SW 1271 (cell line): ENCODE data around the gene BRD1.
"Not testable (repeated sequence)": the region's sequence is repeated elsewhere in the genome, so short reads cannot be mapped to it uniquely, and the experiment has no call there.

Source experiments
- DNase-seq, 2 experiments: peaks; one replicate each; lab custom pipeline; 2025; lab: John Stamatoyannopoulos, UW

Gene BRD1

DNA sequence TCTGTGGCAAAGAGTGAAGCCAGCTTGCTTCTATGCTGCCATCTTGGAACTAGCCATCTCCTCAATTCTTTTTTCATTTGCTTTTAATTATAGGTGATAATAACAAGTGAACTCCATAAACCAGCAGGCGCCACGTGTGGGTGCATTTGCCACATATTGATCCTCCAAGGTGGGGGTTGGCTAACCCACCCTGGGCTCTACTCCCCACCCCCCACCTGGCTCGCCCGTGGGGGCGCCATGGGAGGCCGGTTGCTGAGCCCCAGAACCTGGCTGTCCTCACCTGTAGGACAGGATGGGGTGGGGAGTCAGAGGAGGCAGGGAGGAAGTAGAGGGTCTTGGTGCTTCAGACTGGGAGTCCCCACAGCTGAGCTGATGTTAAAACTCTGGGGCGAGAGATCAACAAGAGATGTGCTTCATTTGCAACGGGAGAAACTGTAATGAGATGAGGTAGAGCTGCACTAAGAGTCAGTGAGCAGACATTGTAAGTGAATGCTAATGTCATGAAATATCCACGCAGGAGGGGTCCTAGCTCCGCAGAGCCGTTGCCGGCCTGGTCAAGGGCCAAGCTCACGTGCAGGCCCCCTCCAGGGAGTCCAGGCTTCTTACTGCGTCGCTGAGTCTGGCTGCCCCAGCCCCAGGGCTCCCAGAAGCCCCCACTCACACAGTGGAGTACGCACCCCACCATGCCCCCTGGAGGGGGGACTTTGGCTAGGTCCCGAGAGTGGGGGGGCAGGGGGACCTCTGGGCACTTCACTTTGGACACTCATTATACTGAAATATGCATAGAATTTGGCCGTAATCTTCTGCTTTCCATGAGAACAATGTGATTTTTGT, 59.4 kb downstream of the BRD1 start:
- no peak for DNase-seq

DNA sequence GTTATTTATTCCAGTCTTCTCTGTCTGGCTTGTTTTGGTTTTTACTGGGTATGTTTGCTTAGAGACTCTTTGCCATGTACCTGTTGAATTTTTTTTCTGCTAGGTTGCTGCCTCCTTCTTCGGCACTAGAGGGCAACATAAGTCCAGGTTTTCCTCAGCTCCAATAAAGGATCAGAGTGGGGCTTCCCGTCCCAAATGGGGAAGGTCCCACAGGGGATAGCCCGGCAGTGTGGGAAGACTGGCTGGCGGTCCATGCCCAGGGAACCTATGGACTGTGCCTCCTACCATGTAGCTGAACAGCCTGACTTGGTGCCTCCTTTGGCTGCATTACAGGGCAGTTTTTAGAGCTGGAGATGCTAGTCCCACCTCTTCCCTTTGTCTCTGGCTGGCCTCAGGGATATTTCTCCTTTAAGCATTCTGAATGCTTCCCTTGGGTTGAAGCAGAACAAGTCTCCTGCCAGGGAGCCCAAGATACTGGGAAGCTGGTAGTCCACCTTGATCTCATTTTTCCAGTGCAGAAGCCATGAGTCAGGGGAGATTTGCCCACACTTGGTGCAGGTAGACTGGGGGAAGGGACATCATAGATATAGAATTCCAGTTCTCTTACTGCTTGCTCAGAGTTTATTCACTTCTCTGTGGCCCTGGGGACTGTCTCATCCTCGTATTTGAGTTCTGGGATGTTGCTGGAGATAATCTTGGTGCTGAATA, 60.2 kb downstream of the BRD1 start:
- peak; percentile 18 to 51 for DNase-seq

DNA sequence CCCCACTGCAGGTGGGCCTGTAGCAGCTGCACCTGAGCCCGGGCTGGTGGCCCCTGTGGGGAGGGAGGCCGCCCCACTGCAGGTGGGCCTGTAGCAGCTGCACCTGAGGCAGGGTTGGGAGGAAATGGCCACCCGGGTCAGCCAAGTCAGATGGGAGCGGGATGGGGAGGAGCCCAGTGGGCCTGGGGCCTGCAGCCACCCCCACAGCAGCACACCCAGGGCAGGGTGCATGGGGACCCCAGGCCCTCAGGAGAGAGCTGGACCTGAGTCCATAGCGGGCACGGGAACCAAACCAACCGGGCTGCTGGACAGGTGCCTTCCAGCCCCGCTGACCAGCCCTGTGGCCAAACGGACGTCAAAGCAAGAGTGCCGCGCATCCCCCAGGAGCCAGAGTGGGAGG, 61.7 kb downstream of the BRD1 start:
- no peak for DNase-seq

DNA sequence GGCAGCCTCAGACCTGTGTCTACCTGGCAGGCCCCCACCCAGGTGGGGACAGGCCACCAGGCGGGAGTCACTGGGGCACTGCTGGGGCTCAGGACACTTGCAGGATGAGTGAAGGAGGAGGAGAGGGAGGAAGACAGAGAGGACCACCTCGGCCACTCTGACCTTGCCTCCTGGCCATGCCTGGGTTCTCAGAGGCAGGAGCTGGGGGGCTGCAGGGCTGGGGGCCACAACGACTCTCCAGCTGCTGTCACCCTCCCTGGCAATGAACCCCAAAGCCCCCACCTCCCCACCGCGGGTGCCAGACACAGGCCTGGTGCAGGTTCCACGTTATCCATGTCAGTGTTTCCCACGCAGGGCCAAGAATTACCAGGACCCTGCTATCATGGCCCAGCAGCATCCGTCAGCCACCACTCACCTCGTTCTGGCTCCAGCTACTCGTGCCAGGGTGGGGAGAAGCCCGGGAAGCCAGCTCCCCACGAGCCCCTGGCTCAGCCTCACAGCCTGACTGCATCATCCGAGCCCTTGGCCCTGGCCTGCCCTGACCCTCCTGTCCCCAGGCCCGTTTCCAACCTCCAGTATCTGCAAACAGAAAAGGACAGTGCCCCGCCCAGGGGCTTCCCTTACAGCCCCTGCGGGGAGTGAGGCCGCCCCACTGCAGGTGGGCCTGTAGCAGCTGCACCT, 62.4 kb downstream of the BRD1 start:
- DNase-seq = no peak

DNA sequence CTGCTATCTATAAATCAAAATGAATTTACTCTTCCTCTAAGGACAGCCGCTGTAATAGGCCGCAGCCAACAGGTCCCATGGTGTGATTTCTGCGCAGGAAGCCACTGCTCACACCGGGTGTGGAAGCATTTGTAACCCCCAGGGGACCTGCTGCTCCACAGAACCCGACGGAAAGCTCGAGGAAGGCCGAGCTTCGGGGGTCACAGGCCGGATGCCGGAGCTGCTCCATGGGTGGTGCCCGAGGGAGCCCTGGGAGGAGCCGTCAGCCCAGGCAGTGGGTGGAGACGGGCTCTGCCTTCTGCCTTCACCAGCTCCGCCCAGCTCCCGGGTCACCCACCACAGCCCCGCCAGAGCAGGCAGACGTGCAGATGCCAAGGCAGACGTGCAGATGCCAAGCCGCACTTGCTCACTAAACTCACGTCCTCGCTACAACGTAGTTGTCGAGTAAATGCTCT, 63.5 kb downstream of the BRD1 start:
- DNase-seq = no peak

DNA sequence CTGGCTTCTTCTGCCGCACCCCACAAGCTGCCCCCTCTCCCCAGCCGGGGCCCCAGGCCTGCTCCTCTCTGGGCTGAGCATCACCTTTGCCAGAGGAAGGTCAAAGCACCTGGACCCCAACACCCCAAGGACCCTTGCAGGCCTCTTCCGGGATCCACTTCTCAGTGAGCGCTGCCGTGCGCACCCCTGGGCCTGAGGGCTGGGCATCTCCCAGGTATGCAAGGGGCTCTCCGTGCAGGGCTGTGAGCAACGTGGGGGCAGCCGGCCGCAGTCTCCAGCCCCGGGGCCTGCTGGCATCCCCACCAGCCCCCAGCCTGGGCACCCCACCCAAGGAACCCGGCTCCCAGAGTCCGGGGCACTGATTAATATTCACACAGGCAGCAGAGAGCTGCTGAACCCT, 64.0 kb downstream of the BRD1 start:
- no peak for DNase-seq

DNA sequence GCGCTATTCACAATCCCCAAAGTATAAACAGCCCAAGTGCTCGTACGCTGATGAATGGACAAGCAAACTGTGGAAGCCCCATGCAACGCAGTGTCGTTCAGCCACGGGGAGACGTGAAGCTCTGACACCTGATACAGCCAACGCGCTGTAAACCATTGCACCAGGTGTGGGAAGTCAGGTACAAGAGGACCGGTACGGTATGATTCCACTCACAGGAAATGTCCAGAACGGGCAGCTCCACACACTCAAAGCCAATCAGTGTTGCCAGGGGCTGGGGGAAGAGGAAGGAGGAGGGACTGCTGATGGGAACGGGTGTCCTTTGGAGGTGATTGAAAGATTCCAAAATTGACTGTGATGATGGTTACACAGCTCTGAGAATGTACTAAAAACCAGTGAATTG, 64.5 kb downstream of the BRD1 start:
- DNase-seq = no peak

DNA sequence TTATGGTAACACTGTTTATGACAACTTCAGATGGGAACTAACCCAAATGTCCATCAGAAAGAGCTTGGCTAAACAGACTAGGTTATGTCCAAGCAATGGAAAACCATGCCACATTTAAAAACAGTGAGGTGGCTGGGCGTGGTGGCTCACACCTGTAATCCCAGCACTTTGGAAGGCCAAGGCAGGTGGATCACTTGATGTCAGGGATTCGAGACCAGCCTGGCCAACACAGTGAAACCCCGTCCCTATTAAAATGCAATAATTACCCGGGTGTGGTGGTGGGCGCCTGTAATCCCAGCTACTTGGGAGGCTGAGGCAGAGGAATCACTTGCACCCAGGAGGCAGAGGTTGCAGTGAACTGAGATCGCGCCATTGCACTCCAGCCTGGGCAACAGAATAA, 65.1 kb downstream of the BRD1 start:
- not testable (repeated sequence) for DNase-seq

DNA sequence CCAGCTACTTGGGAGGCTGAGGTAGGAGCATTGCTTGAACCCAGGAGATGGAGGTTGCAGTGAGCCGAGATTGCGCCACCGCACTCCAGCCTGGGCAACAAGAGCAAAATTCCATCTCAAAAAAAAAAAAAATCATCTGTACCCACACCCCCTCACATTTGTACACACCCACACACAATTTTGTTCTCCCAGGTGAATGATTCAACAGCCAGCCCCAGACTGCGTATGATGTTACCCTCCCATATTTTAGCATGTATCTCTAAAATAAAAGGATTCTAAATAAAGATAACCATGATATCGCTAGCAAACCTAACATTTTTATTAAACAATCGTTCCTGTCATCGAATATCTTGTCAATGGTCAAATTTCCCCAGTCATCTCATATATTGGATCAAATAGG, 65.8 kb downstream of the BRD1 start:
- no peak for DNase-seq

DNA sequence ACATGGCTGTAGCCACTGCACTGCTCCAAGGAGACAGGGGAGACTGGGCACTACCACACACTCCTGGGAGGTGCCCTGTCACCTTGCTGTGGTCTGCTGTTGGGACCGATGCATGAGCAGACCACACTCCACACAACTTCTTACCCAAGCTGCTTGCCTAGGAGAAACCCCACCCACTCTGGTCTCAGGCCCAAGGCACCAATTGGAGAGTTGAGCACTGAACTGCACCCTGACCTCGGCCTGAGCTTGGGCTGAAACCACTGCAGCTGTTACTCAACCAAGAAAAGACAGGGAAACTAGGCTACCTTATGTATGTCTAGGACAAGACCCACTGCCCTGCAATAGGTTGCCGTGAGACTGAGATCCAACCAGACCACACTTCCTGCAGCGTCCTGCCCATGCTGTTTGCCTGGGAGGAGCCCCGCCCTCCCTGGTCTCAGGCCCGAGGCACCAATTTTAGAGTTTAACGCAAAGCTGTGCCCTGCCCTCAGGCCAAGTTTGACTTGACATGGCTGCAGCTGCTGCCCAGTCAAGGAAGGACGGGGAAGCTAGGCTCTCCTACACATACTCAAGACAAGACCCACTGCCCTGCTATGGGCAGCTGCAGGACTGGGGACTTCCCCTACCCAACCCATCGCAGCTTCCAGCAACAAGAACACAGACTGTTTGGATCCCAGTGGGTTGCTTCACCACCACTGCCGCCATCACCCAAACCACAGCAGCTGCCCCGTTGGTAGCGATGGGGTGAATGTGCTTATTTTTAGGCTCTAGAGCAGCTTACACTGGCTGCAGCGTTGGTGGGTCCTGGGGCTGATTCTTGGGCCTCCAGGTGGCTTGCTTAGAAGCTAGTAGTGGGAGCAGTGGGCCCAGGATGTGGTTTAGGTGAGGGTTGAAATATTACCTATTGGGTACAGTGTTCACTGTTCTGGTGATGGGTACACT, 66.8 kb downstream of the BRD1 start:
- DNase-seq = no peak

DNA sequence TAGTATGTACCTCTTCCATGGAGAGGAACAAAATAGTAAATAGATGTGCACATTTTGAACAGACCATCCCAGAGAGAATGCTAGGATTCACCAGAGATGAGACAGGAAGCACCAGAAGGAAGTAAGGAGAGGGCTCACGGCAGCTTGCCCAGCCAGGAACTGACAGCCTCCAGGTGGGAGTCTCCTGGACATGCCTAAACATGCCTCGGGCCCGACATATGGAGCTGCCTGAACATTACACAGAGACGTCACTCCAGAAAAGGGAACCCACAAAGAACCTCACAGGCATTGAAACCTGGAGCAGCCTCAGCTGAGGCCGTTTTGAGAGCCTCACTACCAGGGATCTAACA, 67.4 kb downstream of the BRD1 start:
- no peak for DNase-seq

DNA sequence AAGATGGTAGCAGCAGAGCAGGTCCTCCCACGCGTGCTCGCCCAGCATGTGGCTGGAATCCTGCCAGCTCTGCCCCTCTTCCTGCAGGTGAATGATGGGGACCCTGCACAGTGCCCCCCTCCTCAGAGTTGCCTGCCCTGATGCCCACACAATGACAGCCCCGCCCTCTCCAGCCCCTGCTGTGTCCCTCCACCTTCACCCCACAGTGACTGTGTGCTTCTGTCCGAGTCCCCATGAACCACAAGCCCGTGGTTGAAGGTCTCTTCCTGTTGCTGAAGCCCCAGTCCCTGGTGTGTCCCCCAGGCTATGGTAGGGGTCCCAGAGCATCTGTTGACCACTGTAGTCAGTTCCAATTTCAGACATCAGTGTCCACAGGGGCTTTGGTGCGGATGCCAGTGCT, 71.0 kb downstream of the BRD1 start:
- no peak for DNase-seq

DNA sequence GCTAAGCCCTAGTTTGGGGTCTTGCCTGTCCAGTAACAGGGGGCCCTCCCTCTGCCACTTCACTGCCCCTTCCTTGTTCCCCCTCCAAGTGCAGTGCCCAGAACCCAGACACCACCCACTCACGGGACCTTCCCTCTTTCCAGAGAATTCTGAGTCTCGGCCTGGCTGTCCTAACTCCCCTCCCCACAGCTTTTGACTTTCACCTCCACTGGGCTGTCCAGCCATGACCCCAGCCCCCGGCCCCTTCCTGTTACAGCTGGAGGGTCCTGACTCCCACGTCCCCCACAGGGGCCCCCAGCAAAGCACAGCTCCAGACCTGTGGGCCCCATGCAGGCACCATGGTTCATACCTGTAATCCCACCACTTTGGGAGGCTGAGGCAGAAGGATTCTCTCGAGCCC, 71.5 kb downstream of the BRD1 start:
- no peak for DNase-seq

DNA sequence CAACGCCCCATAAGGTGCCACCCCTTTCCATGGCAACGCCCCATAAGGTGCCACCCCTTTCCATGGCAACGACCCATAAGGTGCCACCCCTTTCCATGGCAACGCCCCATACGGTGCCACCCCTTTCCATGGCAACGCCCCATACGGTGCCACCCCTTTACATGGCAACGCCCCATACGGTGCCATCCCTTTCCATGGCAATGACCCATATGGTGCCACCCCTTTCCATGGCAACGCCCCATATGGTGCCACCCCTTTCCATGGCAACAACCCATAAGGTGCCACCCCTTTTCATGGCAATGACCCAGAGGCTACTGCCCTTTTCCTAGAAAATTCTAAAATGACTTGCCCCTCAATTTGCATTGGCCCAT, 72.1 kb downstream of the BRD1 start:
- DNase-seq = no peak

DNA sequence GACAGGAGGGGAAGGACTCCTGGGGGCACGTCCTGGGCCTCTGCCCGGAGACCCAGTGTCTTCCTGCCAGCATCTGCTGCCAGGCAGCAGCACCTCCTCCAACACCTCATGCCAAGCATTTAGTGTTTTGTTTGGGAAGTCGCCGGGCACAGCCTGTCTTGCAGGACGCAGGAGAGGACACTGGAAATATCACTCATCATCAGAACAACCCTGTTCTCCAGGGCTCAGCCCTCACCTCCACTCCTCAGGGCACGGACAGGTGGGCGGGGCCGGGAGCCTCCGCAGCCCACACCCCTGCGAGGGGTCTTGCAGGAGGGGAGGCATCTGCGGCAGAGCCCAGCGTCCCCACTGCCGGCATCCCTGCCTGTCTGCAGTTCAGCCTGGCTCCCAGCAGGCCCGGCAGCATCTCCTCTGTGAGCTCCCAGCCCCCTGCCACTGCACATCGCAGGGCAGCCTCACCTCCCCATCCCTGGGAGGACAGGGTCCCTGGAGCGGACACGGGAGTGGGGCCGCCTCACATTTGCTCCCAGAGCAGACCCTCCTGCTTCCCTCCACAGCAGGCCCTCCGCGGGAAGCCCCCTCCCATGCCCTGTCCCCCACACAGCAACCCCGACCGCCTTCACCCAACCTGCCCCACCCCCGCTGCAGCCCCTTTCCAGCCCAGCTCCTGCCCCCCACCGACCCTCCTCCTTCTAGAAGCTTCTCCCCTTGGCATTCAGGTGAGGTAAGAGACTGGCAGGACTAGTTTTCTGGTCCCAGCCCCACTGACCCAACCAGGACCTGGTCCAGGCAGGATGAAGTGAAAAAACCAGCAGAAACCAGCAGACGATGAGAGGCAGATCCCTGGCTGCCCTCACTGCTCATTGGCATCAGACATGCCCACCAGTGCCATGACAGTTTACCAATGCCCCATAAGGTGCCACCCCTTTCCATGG, 72.7 kb downstream of the BRD1 start:
- no peak for DNase-seq

DNA sequence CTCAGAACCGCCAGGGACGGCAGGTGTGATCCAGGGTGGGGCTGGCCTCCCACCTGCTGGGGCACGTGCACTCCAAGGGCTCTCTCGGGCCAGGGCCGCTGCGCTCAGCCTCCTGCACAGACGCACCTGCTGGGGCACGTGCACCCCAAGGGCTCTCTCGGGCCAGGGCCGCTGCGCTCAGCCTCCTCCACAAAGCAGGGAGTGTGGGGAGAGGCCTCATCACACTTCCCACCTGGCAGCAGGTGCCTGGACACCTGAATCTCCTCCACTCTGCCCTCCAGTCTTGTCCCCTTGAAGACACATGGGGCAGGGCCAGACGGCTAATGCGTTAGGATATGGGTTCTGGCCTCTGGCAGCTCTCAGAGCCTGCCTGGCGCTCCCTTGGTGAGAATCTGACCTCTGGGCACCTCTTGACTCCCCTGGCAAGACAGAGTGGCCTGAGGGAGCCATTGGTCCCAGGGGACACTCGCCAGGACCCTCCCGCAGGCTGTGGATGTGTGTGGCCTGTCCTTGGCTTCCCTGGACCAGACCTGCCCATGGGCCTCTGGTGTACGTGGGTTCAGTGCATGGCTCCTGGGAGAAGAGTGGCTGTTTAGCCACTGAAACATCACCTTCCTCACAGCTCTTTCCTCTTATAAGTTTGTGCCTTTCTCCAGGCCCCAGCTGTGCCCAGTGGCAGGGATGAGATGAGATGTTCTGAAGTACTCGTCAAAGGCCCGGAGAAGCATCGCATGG, 73.5 kb downstream of the BRD1 start:
- DNase-seq = no peak

DNA sequence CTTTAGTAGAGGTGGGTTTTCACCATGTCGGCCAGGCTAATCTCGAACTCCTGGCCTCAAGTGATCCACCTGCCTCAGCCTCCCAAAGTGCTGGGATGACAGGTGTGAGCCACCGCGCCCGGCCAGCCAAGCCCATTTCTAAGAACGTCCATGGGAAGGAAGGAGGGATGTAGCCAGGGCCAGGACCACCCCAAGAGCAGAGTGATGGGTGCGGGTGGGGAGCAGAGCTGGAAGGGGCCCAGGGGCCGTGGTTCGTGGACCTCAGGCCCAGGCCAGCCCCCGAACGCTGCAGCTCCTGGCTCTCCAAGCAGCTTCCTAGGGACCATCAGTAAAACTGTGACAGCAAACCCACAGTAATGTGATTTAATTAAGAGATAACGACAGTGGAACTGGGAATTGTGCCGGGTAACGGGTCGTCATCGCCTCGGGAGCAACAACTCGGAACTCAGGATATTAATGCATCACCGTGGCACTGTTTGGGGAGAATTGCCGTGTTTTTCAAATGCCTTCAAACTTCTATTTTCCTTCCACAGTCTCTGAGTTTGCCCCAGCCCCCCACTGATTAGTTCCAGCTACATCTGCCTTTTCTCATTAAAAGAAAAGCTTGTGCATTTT, 74.3 kb downstream of the BRD1 start:
- DNase-seq = no peak

DNA sequence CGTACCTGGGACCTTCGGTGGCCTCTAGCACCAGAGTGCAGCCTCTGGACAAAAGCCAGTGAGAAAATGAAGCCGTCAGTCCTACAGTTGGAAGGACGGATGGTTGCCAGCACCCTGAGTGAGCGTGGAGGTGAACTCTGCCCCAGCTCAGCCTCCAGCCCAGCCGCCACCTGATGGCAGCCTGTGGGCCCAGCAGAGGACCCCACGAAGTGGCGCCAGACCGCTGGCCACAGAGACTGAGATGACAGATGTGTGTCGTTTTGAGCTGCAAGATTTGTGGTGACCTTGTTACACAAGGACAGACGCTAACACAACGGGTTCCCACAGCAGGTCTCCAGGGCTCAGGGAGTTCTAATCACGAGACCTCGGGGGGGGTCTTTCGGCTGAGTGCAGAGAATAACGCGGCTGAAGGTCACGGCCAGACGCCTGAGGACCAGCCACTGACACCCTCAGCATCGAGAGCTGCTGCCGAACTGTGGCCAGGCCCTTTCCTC, 75.0 kb downstream of the BRD1 start:
- no peak for DNase-seq

DNA sequence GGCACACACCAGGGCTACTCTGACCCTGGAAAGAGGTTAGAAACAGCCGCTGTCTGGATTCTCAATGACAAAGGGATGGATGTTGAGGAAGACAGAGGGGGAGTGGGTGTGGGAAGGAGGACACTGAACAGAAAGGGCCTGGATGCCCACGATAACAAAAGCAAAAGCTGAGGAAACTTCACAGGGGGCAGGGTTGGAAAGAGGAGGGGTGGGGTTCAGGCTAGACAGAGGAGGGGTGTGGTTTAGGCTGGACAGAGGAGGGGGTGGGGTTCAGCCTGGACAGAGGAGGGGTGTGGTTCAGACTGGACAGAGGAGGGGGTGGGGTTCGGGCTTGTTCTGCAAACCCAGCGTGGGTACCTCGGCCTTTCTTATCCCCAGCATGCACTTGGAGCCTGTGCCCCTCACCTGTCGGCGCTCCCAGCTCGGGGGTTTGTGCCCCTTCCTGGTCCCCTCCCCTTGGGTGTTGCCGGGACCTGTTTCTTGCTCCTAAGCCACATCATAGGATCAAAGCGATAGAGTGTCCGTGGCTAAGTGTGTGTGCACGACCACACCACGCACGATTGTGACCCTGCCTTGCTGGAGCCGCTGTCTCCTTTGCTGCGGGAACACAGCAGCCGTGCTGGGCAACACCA, 75.6 kb downstream of the BRD1 start:
- no peak for DNase-seq
